HepG2 (cell line): Measurements from ENCODE around the gene CCDC197. TPM values are rescaled to one million over a fixed set of nuclear protein-coding genes. Genes with fewer than 3 reads are reported as not detected.

Experiments
- ARID5B ChIP-seq: IDR thresholded peaks from 2 replicates; pipeline ENCODE4 v1.4.0; 2020; ENCODE audit warnings: mild to moderate bottlenecking, missing genetic modification reagents
- FOSL2 ChIP-seq: sonication (generic); formaldehyde crosslinking; IDR thresholded peaks from 2 replicates; pipeline ENCODE4 v1.4.0; 2020; ENCODE audit warnings: missing genetic modification reagents
- HNF1B ChIP-seq: sonication (generic); formaldehyde crosslinking; IDR thresholded peaks from 2 replicates; pipeline ENCODE4 v1.5.1; 2020; ENCODE audit warnings: mild to moderate bottlenecking, moderate library complexity, missing genetic modification reagents
- KDM4B ChIP-seq: sonication (generic); formaldehyde crosslinking; IDR thresholded peaks from 2 replicates; pipeline ENCODE4 v1.4.0; 2020; ENCODE audit warnings: missing genetic modification reagents
- NFE2L1 ChIP-seq: sonication (generic); formaldehyde crosslinking; IDR thresholded peaks from 2 replicates; pipeline ENCODE4 v1.4.0; 2020; ENCODE audit warnings: missing genetic modification reagents, mild to moderate bottlenecking, borderline replicate concordance
- RCOR2 ChIP-seq: IDR thresholded peaks from 2 replicates; pipeline ENCODE4 v1.6.1; 2016; ENCODE audit warnings: missing biosample characterization, missing genetic modification reagents
- REPIN1 ChIP-seq: sonication (generic); formaldehyde crosslinking; IDR thresholded peaks from 2 replicates; pipeline ENCODE4 v1.8.0; 2022; ENCODE audit warnings: missing genetic modification reagents, low read depth, mild to moderate bottlenecking, borderline replicate concordance
- SALL2 ChIP-seq: sonication (generic); formaldehyde crosslinking; IDR thresholded peaks from 2 replicates; pipeline ENCODE4 v1.8.1; 2023; ENCODE audit warnings: mild to moderate bottlenecking, missing genetic modification reagents, inconsistent platforms
- STAG1 ChIP-seq: sonication (generic); formaldehyde crosslinking; IDR thresholded peaks from 2 replicates; pipeline ENCODE4 v1.4.0; 2020; ENCODE audit warnings: missing genetic modification reagents
- TBX2 ChIP-seq: sonication (generic); formaldehyde crosslinking; IDR thresholded peaks from 2 replicates; pipeline ENCODE4 v1.5.0; 2020; ENCODE audit warnings: missing genetic modification reagents, mild to moderate bottlenecking, borderline replicate concordance
- TEAD3 ChIP-seq: optimal IDR thresholded peaks from 2 replicates; pipeline ENCODE3; 2016; ENCODE audit warnings: borderline replicate concordance
- XRCC5 ChIP-seq: fragments of 200-400 bp; formaldehyde crosslinking; optimal IDR thresholded peaks from 2 replicates; pipeline ENCODE3; 2017; ENCODE audit warnings: mild to moderate bottlenecking, low read length
- ZMAT3 ChIP-seq: sonication (generic); formaldehyde crosslinking; conservative IDR thresholded peaks from 2 replicates; pipeline ENCODE4 v1.7.0; 2021; ENCODE audit warnings: missing genetic modification reagents
- ZNF335 ChIP-seq: sonication (generic); formaldehyde crosslinking; IDR thresholded peaks from 2 replicates; pipeline ENCODE4 v1.4.0; 2020; ENCODE audit warnings: missing genetic modification reagents
- ZNF501 ChIP-seq: sonication (generic); formaldehyde crosslinking; IDR thresholded peaks from 2 replicates; pipeline ENCODE4 v1.5.1; 2020; ENCODE audit warnings: mild to moderate bottlenecking, moderate library complexity, missing genetic modification reagents
- ZNF547 ChIP-seq: sonication (generic); formaldehyde crosslinking; IDR thresholded peaks from 2 replicates; pipeline ENCODE4 v1.5.1; 2020; ENCODE audit warnings: mild to moderate bottlenecking, missing genetic modification reagents
- ZNF589 ChIP-seq: sonication (generic); formaldehyde crosslinking; conservative IDR thresholded peaks from 2 replicates; pipeline ENCODE4 v1.8.0; 2022; ENCODE audit warnings: mild to moderate bottlenecking, moderate library complexity, missing genetic modification reagents
- ZNF629 ChIP-seq: sonication (generic); formaldehyde crosslinking; conservative IDR thresholded peaks from 2 replicates; pipeline ENCODE4 v1.5.0; 2020; ENCODE audit warnings: missing genetic modification reagents
- ZNF687 ChIP-seq: sonication (generic); formaldehyde crosslinking; IDR thresholded peaks from 2 replicates; pipeline ENCODE4 v1.5.1; 2020; ENCODE audit warnings: mild to moderate bottlenecking, missing genetic modification reagents, moderate library complexity
- ZNF788 ChIP-seq: sonication (generic); formaldehyde crosslinking; IDR thresholded peaks from 2 replicates; pipeline ENCODE4 v1.5.0; 2020; ENCODE audit warnings: mild to moderate bottlenecking, missing genetic modification reagents, borderline replicate concordance
- polyA plus RNA-seq, 8 experiments: library from polyadenylated mRNA; depleted of rRNA in 3 of 8; stranded (reverse) in 7 of 8; unstranded in 1 of 8; fragments of >200 nt; fragmentation: Illumina TruSeq in 4 of 8; extraction: Trizol in 4 of 8; gene quantifications; 2 replicates each; pipeline versions ENCODE4 v1.2.1 to v1.2.3, GENCODE V29; 2011 to 2016; ENCODE audit warnings: low read depth in 4 of 8, missing spikeins in 1 of 8, mixed read lengths in 1 of 8; ENCODE audit not compliant: insufficient read depth in 1 of 8
- total RNA-seq, 5 experiments: library from RNA; depleted of rRNA; stranded (reverse); fragments of >200 nt; fragmentation: Illumina TruSeq; extraction: Trizol; gene quantifications; 2 replicates each; pipeline ENCODE4 v1.2.3, GENCODE V29; 2016; ENCODE audit warnings: low read depth in 1 of 5

The CCDC197 gene
- total and polyA plus RNA-seq, 2 of the 13 experiments (the other 11 are each of a cell fraction or from before 2014, with no cell fraction given) = 0.11 to 0.13 TPM

GRCh38 chr14:94036313-94037167 lies 39.4 kb downstream of the CCDC197 start (continued):
- TF ChIP-seq ZNF687 = peak; percentile 24; the same call in 1 of the 2 replicates
- peak; percentile 36; the same call in 1 of the 2 replicates for TF ChIP-seq HNF1B (CRISPR knock-in tag)
- TF ChIP-seq ZNF335 = no peak
- TF ChIP-seq ZNF547 (CRISPR knock-in tag) = 0 out of 2 replicates have a peak, but pooled peaks have one; percentile 46
- TF ChIP-seq XRCC5 = peak; percentile 83
- no peak for TF ChIP-seq ZNF629 (CRISPR knock-in tag)
- TF ChIP-seq REPIN1 = 0 out of 2 replicates have a peak, but pooled peaks have one; percentile 30
- TF ChIP-seq ZNF589 = no peak
- no peak for TF ChIP-seq KDM4B (CRISPR knock-in tag)
- no peak for TF ChIP-seq SALL2 (CRISPR knock-in tag)
- no peak for TF ChIP-seq ZMAT3 (CRISPR knock-in tag)
- 0 out of 2 replicates have a peak, but pooled peaks have one; percentile 29 for TF ChIP-seq ARID5B
- TF ChIP-seq NFE2L1 (CRISPR knock-in tag) = no peak
- TF ChIP-seq TEAD3 (CRISPR knock-in tag) = peak; percentile 72
- TF ChIP-seq STAG1 = peak; percentile 77
- 0 out of 2 replicates have a peak, but pooled peaks have one; percentile 18 for TF ChIP-seq TBX2
- peak; percentile 28; the same call in 1 of the 2 replicates for TF ChIP-seq FOSL2 (CRISPR knock-in tag)
- TF ChIP-seq ZNF788 = peak; percentile 19; the same call in 1 of the 2 replicates
- TF ChIP-seq RCOR2 (CRISPR knock-in tag) = no peak
- 0 out of 2 replicates have a peak, but pooled peaks have one; percentile 27 for TF ChIP-seq ZNF501 (CRISPR knock-in tag)
